ENCODE results near the gene RNF26.

DNA sequence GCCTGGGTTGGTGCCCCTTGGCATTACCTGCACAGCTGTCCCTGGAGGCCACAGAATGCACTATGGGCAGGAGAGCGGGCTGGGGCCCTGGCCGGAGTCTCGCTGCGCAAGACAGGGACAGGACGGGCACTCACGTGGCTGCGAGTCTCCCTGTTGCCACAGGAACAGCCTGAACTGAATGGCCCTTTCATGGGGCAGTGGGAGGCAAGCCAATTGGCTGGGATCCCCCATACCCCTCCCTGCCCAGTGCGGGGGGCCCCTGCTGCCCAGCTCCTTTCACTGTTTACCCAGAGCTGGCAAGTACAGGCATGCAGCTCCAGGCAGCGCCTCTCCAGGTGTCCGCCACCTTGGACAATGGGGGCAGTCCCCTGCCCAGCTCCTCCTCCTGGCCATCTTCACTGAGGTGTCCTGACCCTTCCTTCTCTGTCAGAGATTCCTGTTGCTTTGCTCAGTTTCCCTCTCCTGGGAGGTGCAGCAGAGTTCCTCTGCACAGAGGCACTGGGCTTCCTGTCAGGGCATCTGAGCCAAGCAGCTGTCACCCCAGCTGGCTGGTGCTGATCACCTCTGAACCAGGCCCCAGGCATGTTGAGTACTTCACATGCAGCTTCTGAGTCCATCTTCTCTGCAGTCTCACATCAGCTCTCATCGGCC lies 42.0 kb downstream of the RNF26 start:
- TF ChIP-seq, protein P1, sequence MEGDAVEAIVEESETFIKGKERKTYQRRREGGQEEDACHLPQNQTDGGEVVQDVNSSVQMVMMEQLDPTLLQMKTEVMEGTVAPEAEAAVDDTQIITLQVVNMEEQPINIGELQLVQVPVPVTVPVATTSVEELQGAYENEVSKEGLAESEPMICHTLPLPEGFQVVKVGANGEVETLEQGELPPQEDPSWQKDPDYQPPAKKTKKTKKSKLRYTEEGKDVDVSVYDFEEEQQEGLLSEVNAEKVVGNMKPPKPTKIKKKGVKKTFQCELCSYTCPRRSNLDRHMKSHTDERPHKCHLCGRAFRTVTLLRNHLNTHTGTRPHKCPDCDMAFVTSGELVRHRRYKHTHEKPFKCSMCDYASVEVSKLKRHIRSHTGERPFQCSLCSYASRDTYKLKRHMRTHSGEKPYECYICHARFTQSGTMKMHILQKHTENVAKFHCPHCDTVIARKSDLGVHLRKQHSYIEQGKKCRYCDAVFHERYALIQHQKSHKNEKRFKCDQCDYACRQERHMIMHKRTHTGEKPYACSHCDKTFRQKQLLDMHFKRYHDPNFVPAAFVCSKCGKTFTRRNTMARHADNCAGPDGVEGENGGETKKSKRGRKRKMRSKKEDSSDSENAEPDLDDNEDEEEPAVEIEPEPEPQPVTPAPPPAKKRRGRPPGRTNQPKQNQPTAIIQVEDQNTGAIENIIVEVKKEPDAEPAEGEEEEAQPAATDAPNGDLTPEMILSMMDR (IDR thresholded peaks at IDR 0.05): no peak
- no peak for TF ChIP-seq POLR2A (IDR thresholded peaks at IDR 0.05)
